Hematopoietic multipotent progenitor cell treated with erythropoietin and hydrocortisone succinate and interleukin-3 and kit ligand, for 15 days (in vitro differentiated cells): ENCODE results near the gene QRICH2.
A peak's percentile ranks its signal among the peaks of the same experiment; 100 is the strongest.
"Not testable (repeated sequence)": the region's sequence is repeated elsewhere in the genome, so short reads cannot be mapped to it uniquely, and the experiment has no call there.

Experiments
- DNase-seq: peaks from one replicate; pipeline ENCODE4 v3.0.0-alpha.2; 2015; ENCODE audit warnings: low spot score

The QRICH2 gene

GRCh38 chr17:76246080-76247066, 61.7 kb downstream of the QRICH2 start:
- DNase-seq, result no peak

DNA sequence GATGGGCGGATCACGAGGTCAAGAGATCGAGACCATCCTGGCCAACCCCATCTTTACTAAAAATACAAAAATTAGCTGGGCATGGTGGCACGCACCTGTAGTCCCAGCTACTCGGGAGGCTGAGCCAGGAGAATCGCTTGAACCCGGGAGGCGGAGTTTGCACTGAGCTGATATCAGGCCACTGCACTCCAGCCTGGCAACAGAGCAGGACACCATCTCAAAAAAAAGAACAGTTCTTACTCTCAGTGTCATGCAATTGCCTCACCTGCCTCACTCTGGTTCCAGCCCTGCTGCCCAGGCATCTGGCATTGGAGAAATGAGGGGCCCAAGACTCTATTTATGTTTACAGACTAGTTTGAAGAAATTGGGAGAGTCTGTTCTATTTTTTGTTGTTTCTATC, 63.4 kb downstream of the QRICH2 start:
- DNase-seq, result not testable (repeated sequence)

DNA sequence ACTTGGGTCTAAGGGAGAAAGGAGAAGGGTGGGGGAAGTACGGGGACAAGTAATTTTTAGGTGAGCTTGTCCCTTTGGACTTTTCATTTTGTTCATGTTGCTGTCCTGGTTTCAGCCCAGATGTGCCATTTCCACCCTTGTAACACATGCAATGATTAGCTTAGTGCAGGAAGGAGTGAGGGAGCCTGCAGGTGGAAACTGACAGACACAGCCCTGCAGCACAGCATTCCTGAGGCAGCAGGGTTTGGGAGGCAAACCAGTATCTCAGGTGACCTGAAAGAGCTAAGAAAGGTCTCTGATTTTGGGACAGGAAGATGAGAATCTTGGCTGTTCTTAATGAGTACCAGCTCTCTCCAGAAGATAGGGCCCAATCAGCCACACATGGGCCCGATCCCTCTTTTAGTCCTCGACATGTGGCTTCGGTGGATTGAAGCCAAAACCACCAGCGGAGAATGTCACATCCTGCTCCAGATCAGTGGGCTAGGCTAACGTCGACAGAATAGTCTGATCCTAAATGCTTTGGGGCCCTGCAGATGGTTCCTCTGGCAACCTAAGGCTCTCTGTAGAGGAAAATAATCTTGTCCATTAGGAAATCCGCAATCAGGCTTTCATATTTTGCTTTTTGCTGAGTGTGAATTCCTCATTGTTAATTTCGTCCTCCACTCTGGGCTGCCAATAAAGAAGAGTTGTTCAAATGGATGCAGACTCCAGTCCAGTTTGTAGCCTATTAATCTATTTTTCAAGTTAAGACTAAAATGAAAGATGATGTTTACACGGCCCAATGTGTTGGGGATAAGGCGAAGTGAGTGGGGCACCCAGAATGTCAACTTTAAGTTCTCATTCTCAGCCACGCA, 64.0 kb downstream of the QRICH2 start:
- DNase-seq, result no peak

DNA sequence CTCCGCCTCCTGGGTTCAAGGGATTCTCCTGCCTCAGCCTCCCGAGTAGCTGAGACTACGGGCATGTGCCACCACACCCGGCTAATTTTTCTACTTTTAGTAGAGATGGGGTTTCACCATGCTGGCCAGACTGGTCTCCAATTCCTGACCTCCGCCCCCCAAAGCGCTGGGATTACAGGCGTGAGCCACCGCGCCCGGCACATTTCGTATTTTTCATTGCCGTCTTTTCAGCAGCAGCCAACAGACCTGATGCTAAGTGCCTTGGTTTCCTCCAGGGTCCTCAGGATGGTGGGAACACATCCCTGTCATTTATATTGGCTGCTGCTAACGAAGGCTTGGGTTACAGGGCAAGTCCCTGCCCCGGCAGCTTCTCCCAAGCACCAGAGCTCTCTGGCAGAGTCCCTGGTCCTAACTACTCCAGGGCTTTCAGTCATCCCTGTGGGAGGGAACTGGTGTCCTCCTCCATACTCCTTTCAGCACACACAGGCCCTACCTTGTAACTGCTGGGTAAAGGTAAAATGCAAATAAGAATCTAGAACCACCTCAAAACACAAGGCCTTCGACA, 66.3 kb downstream of the QRICH2 start:
- DNase-seq, result no peak

DNA sequence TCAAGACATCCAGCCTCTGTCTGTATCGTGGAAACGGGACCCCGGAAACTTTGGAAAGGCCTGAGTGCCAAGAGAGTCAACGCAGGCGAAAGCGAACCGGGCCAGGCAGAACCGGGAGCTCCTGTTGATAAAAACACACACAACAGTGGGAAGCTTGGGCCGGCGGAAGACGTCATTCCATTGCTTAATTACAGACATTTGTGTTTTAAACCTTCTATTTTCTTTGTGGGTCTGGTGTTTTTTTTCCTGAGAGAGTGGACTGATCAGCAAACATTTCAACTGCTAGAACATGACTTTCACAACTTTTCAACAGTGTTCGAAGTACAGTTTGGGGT, 66.9 kb downstream of the QRICH2 start:
- no peak for DNase-seq

DNA sequence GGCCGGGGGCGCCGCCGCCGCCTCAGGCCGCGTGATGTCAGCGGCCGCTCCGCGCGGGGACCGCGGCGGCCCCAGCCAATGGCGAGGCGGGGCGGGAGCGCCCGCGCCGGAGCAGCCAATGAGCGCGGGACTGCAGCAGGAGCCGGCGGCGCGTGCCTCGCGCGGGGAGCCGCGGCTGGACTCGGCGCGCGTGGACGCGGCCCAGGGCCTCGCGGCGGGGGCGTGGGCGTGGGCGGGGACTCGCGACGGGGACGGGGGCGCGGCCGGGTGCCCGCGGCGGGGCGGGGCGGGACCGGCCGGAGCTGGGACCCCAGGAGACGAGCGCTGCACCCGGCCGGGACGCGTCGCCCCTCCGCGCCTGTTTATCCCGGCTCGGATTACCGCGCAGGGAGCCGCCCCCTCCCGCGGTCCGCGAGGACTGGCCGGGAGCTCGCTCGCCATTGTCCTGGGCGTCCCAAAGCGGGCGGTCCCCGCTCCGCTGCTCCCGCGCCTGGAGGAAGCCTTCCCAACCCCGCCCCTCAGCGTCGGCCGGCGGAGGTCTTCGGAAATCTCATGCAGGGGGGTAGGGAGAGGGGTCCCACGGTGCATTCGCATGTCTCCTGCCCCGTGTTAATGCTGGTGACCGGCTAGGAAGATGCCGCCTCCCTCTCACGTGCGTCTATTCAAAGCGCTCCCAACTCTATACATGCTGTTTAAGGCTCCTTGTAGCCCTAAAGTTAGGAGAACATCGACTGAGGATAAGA, 67.4 kb downstream of the QRICH2 start, which contains the start of gene RNF157:
TSS of gene RNF157 (minus strand) at position 33 of the 743 bp plus-strand sequence. CDS start 253 bp downstream, outside the sequence.
- no peak for DNase-seq

- no peak for DNase-seq
These were observed 68.4 kb downstream of the QRICH2 start for GRCh38 chr17:76239538-76240274.

GRCh38 chr17:76238847-76239537, 69.1 kb downstream of the QRICH2 start:
- DNase-seq, result no peak

GRCh38 chr17:76237859-76238313, 70.2 kb downstream of the QRICH2 start:
- no peak for DNase-seq

DNA sequence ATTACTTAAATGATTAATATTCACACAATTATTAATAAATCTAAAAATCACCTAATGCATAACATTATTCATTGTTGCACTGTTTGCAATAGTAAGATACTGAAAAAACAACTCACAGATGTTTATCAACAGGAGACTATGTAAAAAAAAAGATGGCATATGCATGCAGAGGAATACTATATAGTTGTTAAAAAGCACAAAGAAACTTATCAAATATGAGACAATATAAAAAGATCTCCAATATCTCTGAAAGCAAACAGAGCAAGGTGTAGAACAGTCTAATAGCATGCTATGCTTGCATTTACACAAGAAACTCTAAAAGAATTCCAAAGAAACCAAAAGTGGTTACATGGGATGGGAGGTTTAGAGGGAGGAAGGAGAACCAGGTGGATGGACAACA, 71.5 kb downstream of the QRICH2 start:
- no peak for DNase-seq

- no peak for DNase-seq
These were observed 72.2 kb downstream of the QRICH2 start for GRCh38 chr17:76235883-76236282.

GRCh38 chr17:76234354-76234679, 73.8 kb downstream of the QRICH2 start:
- DNase-seq, result peak; percentile 11

DNA sequence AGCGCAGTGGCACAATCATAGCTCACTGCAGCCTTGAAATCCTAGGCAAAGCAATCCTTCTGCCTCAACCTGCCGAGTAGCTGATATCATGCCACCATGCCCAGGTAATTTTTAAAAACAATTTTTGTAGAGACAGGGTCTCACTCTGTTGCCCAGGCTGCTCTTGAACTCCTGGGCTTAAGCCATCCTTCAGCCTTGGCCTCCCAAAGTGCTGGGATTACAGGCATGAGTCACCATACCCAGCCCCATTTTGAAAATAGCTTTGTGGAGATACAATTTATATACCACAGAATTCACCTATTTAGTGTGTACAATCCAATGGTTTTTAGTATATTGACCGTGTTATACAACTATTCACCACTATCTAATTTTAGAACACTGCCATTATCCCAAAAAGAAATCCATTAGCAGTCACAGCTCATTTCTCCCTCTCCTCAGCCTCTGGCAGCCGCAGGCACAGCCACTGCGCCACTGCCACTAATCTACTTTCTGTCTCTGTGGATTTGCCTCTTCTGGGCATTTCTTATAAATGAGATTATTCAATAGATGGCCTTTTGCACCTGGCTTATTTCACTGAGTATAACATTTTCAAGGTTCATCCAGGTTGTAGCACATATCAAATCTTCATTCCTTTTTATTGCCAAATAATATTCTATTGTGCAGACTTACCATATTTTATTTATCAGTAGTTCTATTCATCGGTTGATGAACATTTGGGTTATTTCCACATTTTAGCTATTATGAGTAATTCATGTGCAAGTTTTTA, 74.3 kb downstream of the QRICH2 start:
- no peak for DNase-seq

DNA sequence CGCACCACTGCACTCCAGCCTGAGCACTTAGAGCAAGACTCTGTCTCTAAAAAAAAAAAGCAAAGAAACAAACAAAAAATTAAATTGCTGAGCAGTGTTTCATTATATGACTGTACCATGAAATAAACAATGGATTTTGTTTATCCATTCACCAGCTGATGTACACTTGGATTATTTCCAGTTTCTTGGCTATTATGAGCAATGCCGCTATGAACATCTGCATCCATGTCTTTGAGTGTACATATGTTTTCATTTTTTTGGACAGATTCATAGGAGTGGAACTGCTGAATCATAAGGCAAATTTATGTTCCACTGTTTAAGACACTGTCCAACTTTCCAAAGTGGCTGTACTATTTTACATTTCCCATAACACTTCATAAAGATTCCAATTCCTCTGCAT, 75.7 kb downstream of the QRICH2 start:
- no peak for DNase-seq

DNA sequence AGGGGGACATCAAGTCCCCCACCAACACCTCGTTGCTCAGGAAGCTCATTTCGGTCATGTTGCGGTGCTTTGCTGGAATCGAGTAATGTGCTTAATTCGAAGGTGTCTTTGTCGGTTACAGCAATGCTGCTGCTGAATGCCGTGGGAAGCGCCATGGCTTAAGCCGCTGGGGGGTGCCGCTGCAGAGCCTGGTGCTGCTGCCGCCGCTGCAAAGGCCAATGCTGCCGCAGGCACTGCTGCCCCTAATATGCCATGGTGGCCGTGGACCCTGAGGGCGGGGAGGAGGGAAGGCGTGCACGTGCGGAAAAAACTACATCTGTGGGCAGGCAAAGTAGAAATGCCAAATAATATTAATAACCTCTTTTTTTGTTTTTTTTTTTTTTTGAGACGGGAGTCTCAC, 81.3 kb downstream of the QRICH2 start:
- DNase-seq, result not testable (repeated sequence)

- DNase-seq, result not testable (repeated sequence)
These were observed 82.5 kb downstream of the QRICH2 start for GRCh38 chr17:76225373-76226086.
